SKM-1 (cell line): ENCODE measurements around the gene MARCHF5.
"Not testable (repeated sequence)": the region's sequence is repeated elsewhere in the genome, so short reads cannot be mapped to it uniquely, and the experiment has no call there.

Source experiments
- DNase-seq: peaks from one replicate; lab custom pipeline; 2025; ENCODE audit not compliant: unreplicated experiment; lab: John Stamatoyannopoulos, UW

Gene MARCHF5

GRCh38 chr10:92385831-92386230 lies 94.9 kb downstream of the MARCHF5 start:
- DNase-seq = no peak

- DNase-seq = no peak
Measured at GRCh38 chr10:92387289-92387940, 96.4 kb downstream of the MARCHF5 start.

GRCh38 chr10:92393173-92393572 lies 102.2 kb downstream of the MARCHF5 start:
- not testable (repeated sequence) for DNase-seq

GRCh38 chr10:92395271-92395670 lies 104.3 kb downstream of the MARCHF5 start:
- no peak for DNase-seq

GRCh38 chr10:92402234-92402633 lies 111.3 kb downstream of the MARCHF5 start:
- not testable (repeated sequence) for DNase-seq
